LNCaP clone FGC (cell line): ENCODE data around the gene ERBB3.

ENCODE experiments used
- DNase-seq: peaks from one replicate; pipeline ENCODE4 v3.0.0-alpha.2; 2011; ENCODE audit warnings: low read depth
- H3K4me3 ChIP-seq: 2 replicates; pipeline ENCODE4 v1.5.1; 2011; ENCODE audit warnings: mild to moderate bottlenecking, low read depth, low read length, control low read depth
- TF ChIP-seq, protein P1 (sequence below): IDR thresholded peaks from 2 replicates; pipeline ENCODE4 v1.5.1; 2012; ENCODE audit warnings: mild to moderate bottlenecking; ENCODE audit not compliant: control insufficient read depth, insufficient read depth; ENCODE audit errors: extremely low read depth

Gene ERBB3

DNA sequence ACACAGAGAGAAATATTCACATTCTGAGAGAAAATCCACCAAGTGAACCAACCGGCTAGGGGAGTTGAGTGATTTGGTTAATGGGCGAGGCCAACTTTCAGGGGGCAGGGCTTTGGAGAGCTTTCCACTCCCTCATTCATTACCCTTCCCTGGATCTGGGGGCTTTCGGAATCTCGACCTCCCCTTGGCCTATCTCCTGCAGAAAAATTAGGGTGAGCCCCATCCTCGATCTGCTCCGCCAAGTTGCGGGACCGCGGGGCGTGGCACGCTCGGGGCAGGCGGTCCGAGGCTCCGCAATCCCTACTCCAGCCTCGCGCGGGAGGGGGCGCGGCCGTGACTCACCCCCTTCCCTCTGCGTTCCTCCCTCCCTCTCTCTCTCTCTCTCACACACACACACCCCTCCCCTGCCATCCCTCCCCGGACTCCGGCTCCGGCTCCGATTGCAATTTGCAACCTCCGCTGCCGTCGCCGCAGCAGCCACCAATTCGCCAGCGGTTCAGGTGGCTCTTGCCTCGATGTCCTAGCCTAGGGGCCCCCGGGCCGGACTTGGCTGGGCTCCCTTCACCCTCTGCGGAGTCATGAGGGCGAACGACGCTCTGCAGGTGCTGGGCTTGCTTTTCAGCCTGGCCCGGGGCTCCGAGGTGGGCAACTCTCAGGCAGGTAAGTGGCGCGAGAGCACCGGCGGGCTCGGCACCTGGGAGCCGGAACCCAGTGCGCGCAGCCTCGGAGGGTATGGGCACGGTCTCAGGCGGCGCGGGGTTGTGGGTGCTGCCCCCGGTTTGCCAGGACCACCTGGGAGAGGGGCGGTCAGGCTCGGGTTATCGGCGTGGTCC is at the start of gene ERBB3:
TSS of gene ERBB3 (plus strand) at position 443 of the 833 bp plus-strand sequence. CDS start at position 579, 136 bp downstream.
- TF ChIP-seq, protein P1, sequence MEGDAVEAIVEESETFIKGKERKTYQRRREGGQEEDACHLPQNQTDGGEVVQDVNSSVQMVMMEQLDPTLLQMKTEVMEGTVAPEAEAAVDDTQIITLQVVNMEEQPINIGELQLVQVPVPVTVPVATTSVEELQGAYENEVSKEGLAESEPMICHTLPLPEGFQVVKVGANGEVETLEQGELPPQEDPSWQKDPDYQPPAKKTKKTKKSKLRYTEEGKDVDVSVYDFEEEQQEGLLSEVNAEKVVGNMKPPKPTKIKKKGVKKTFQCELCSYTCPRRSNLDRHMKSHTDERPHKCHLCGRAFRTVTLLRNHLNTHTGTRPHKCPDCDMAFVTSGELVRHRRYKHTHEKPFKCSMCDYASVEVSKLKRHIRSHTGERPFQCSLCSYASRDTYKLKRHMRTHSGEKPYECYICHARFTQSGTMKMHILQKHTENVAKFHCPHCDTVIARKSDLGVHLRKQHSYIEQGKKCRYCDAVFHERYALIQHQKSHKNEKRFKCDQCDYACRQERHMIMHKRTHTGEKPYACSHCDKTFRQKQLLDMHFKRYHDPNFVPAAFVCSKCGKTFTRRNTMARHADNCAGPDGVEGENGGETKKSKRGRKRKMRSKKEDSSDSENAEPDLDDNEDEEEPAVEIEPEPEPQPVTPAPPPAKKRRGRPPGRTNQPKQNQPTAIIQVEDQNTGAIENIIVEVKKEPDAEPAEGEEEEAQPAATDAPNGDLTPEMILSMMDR, result no peak
- peak; percentile 79 for DNase-seq
- H3K4me3 ChIP-seq, result peak within 1 kb of the TSS; percentile 97

DNA sequence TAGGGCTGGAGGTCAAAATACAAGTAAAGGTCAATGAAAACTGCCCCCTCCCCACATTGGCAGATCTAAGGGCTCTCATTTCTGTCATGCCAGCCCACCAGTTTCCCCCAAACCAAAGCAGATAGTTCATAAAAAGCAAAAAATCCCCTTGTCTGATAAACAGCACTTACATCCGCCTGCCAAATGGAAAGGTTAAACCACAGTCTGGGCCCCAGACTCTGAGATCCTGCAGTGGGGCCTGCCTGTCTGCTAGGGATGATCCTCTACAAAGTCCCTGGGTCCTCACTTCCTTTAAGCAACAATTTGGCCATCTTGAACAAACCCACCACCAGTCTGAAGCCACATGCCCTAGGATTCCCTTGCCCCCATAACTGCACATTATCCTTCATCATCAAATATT is 48.0 kb upstream of the ERBB3 start:
- no peak overlapping the region for H3K4me3 ChIP-seq
- TF ChIP-seq, protein P1, result no peak
- no peak for DNase-seq

DNA sequence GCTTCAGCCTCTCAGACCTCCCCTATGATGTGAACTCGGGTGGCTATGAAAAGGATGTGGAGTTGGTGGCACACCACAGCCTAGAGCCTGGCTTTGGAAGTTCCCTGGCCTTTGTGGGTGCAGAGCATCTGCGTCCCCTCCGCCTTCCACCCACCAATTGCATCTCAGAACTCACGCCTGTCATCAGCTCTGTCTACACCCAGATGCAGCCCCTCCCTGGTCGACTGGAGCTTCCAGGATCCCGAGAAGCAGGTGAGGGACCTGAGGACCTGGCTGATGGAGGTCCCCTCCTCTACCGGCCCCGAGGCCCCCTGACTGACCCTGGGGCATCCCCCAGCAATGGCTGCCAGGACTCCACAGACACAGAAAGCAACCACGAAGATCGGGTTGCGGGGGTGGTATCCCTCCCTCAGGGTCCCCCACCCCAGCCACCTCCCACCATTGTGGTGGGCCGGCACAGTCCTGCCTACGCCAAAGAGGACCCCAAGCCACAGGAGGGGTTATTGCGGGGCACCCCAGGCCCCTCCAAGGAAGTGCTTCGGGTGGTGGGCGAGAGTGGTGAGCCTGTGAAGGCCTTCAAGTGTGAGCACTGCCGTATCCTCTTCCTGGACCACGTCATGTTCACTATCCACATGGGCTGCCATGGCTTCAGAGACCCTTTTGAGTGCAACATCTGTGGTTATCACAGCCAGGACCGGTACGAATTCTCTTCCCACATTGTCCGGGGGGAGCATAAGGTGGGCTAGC is 45.2 kb upstream of the ERBB3 start:
- DNase-seq, result no peak
- H3K4me3 ChIP-seq, result no peak overlapping the region
- TF ChIP-seq, protein P1, result no peak

DNA sequence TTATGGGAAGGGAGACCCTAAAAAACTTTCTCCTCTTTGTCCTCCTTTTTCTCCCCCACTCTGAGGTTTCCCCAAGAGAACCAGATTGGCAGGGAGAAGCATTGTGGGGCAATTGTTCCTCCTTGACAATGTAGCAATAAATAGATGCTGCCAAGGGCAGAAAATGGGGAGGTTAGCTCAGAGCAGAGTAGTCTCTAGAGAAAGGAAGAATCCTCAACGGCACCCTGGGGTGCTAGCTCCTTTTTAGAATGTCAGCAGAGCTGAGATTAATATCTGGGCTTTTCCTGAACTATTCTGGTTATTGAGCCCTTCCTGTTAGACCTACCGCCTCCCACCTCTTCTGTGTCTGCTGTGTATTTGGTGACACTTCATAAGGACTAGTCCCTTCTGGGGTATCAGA is 42.8 kb upstream of the ERBB3 start:
- TF ChIP-seq, protein P1, result no peak
- no peak for DNase-seq
- H3K4me3 ChIP-seq, result no peak overlapping the region

DNA sequence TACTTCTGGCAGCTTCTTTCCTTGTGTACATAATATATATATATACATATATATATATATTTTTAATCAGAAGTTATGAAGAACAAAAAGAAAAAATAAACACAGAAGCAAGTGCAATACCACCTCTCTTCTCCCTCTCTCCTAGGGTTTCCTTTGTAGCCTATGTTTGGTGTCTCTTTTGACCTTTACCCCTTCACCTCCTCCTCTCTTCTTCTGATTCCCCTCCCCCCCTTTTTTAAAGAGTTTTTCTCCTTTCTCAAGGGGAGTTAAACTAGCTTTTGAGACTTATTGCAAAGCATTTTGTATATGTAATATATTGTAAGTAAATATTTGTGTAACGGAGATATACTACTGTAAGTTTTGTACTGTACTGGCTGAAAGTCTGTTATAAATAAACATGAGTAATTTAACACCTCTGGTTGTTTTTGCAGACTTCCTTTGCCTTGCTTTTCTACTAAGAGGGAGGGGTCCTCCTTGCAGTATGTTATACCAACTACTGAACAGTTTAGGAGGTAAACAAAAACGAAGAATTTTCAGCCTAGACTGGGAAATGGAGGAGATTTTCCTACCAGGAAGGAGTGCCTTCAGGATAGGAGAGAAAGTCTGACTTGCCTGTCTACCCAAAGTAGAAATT is 41.8 kb upstream of the ERBB3 start:
- TF ChIP-seq, protein P1, result no peak
- DNase-seq, result no peak

DNA sequence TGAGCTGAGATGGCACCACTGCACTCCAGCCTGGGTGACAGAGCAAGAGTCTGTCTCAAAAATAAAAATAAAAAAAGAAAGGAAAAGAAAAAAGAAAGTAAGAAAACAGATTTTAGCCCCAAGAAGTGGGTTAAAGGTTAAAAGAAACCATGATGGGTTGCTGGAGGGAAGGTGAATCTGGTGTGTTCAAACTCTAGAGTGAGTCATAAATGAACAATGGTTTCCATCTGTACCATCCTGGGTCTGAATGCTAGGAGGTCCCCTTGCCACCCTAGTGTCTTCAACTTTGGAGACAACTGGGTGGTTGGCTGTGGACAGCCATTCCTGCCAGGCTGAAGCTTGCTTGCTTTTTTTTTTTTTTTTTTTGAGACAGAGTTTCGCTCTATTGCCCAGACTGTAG is 39.8 kb upstream of the ERBB3 start:
- TF ChIP-seq, protein P1, result no peak
- no peak for DNase-seq
- H3K4me3 ChIP-seq, result no peak overlapping the region

More for the DNA sequence above, 41.8 kb upstream of the ERBB3 start:
- H3K4me3 ChIP-seq, result no peak overlapping the region
